OCI-LY7 (cell line): ENCODE data around the gene LRBA. TPM values are rescaled to one million over a fixed set of nuclear protein-coding genes. Genes with fewer than 3 reads are reported as not detected.

Source experiments
- BruUV-seq: library from RNA; stranded (reverse); fragments of 400-500 nt; replicated peaks from 2 replicates; lab custom pipeline; 2021; lab: Mats Ljungman, UMichigan
- CTCF ChIA-PET: fragments of 300-600 bp; sonication (Branson Sonifier 250); formaldehyde crosslinking; loops from one replicate; lab custom pipeline; 2022; ENCODE audit warnings: antibody characterized with exemption; ENCODE audit not compliant: unreplicated experiment; lab: Charles Lee
- POLR2A ChIA-PET: fragments of 300-600 bp; sonication (Branson Sonifier 250); formaldehyde crosslinking; loops from one replicate; lab custom pipeline; 2022; ENCODE audit warnings: antibody characterized with exemption; lab: Charles Lee
- DNase-seq: peaks from one replicate; pipeline ENCODE4 v3.0.0-alpha.2; 2015; ENCODE audit warnings: low spot score
- H2AFZ ChIP-seq: fragments of 200-600 bp; sonication (generic), shearing (Covaris generic); 2 replicates; pipeline ENCODE4 v1.6.1; 2014; ENCODE audit warnings: mild to moderate bottlenecking, antibody characterized with exemption, low read length, moderate library complexity
- H3K27ac ChIP-seq: fragments of 200-600 bp; sonication (generic); 2 replicates; pipeline ENCODE4 v1.5.1; 2014; ENCODE audit warnings: mixed run types, low read depth, mild to moderate bottlenecking, moderate library complexity, low read length, inconsistent platforms; ENCODE audit not compliant: poor library complexity, severe bottlenecking
- H3K36me3 ChIP-seq: fragments of 200-600 bp; sonication (generic); 2 replicates; pipeline ENCODE4 v1.6.1; 2014; ENCODE audit warnings: mild to moderate bottlenecking, antibody characterized with exemption, low read length, moderate library complexity, mixed read lengths; ENCODE audit not compliant: insufficient read depth
- H3K4me1 ChIP-seq: fragments of 200-600 bp; sonication (generic); 2 replicates; pipeline ENCODE4 v1.5.1; 2014; ENCODE audit warnings: mild to moderate bottlenecking, low read length; ENCODE audit not compliant: insufficient read depth, poor library complexity, severe bottlenecking
- H3K4me2 ChIP-seq: fragments of 200-600 bp; sonication (generic); 2 replicates; pipeline ENCODE4 v1.6.1; 2014; ENCODE audit warnings: mild to moderate bottlenecking, low read length
- H3K4me3 ChIP-seq: fragments of 200-600 bp; sonication (generic); 2 replicates; pipeline ENCODE4 v1.5.1; 2014; ENCODE audit warnings: mild to moderate bottlenecking, low read depth, low read length; ENCODE audit not compliant: poor library complexity, severe bottlenecking
- H3K79me2 ChIP-seq: fragments of 200-600 bp; sonication (generic); 2 replicates; pipeline ENCODE4 v1.6.1; 2016; ENCODE audit warnings: low read depth, mild to moderate bottlenecking, low read length, moderate library complexity, mixed read lengths; ENCODE audit not compliant: insufficient read depth
- H3K9me2 ChIP-seq: fragments of 200-600 bp; sonication (generic); 2 replicates; pipeline ENCODE4 v1.6.1; 2016; ENCODE audit warnings: mild to moderate bottlenecking, low read length, mixed read lengths; ENCODE audit not compliant: insufficient read depth
- H3K9me3 ChIP-seq: fragments of 200-600 bp; sonication (generic); 2 replicates; pipeline ENCODE4 v1.6.1; 2014; ENCODE audit warnings: mild to moderate bottlenecking, mixed run types, low read length, mixed read lengths
- H4K20me1 ChIP-seq: fragments of 200-600 bp; sonication (generic); 2 replicates; pipeline ENCODE4 v1.6.1; 2014; ENCODE audit warnings: mild to moderate bottlenecking, antibody characterized with exemption, low read length, moderate library complexity, mixed read lengths; ENCODE audit not compliant: insufficient read depth
- CTCF ChIP-seq: fragments of 200-600 bp; sonication (generic); conservative IDR thresholded peaks from 2 replicates; pipeline ENCODE4 v1.5.1; 2014; ENCODE audit warnings: mild to moderate bottlenecking, antibody characterized with exemption, low read length, moderate library complexity, mixed read lengths
- EZH2phosphoT487 ChIP-seq: fragments of 200-600 bp; sonication (generic); IDR thresholded peaks from 2 replicates; pipeline ENCODE4 v1.6.1; 2018; ENCODE audit warnings: low read depth, borderline replicate concordance, mild to moderate bottlenecking, mixed run types, antibody characterized with exemption, low read length, moderate library complexity, mixed read lengths
- intact Hi-C: fragments of 100-400 bp; cut with micrococcal nuclease; formaldehyde crosslinking; loops from one replicate; pipeline ENCODE4 v1.10.0; 2022; ENCODE audit not compliant: unreplicated experiment
- total RNA-seq, 2 experiments: library from RNA; depleted of rRNA in 1 of 2; stranded (reverse); fragments of >200 nt in 1 of 2; shearing (Covaris generic) in 1 of 2; gene quantifications; 2 replicates each; pipeline ENCODE4 v1.2.3, GENCODE V29; 2014 to 2022

Gene LRBA
- total RNA-seq, 2 experiments from 2014 or later: 60.4 to 66.7 TPM

GRCh38 chr4:150817804-150818528 is 197.1 kb downstream of the LRBA start:
- ChIA-PET POLR2A (interaction anchor here (0.6 to 3.2 kb wide), 4 partner anchors 9 to 426 kb away, joined by 3 to 11 read pairs (median 3); no protein-coding TSS in a partner anchor), CTCF (no interaction called here)
- Histone ChIP-seq H3K4me2 (no peak overlapping the region), H3K79me2 (no peaks in the 10 kb centered on the region), H3K9me2 (no peaks in the 10 kb centered on the region), H3K4me3 (no peak overlapping the region), H3K36me3 (peaks cover 15% of the 10 kb centered on the region), H3K4me1 (no peaks in the 10 kb centered on the region), H3K27ac (no peak overlapping the region), H4K20me1 (no peaks in the 10 kb centered on the region), H2AFZ (no peak overlapping the region), H3K9me3 (no peaks in the 10 kb centered on the region; the same call in 1 of the 2 replicates)
- no TSS peak for BruUV-seq
- no peak for TF ChIP-seq CTCF
- no peak for TF ChIP-seq EZH2phosphoT487
- DNase-seq: no peak
- intact Hi-C loops: no loop called here

- H3K4me1 ChIP-seq: no peaks in the 10 kb centered on the region
- TF ChIP-seq CTCF (no peak), EZH2phosphoT487 (no peak)
- DNase-seq: no peak
- H4K20me1 ChIP-seq: no peaks in the 10 kb centered on the region
- intact Hi-C loops: no loop called here
- peaks cover 15% of the 10 kb centered on the region for H3K36me3 ChIP-seq
- CTCF ChIA-PET: no interaction called here
- no peak overlapping the region for H3K4me3 ChIP-seq
- H3K9me3 ChIP-seq: no peaks in the 10 kb centered on the region; the same call in 1 of the 2 replicates
- no peak overlapping the region for H3K4me2 ChIP-seq
- no peaks in the 10 kb centered on the region for H3K79me2 ChIP-seq
- no peaks in the 10 kb centered on the region for H3K9me2 ChIP-seq
- BruUV-seq: no TSS peak
- no peak overlapping the region for H2AFZ ChIP-seq
- POLR2A ChIA-PET: interaction anchor here (0.6 to 3.2 kb wide), 3 partner anchors 8 to 491 kb away, joined by 3 to 11 read pairs (median 3); no protein-coding TSS in a partner anchor
- H3K27ac ChIP-seq: no peak overlapping the region
Measured at GRCh38 chr4:150817017-150817416, 198.1 kb downstream of the LRBA start.

GRCh38 chr4:150816491-150816890 is 198.6 kb downstream of the LRBA start:
- no peaks in the 10 kb centered on the region; the same call in 1 of the 2 replicates for H3K9me3 ChIP-seq
- DNase-seq: no peak
- H3K4me3 ChIP-seq: no peak overlapping the region
- TF ChIP-seq CTCF (no peak), EZH2phosphoT487 (no peak)
- ChIA-PET POLR2A (interaction anchor here (3.2 kb wide), 1 partner anchor 8 kb away, joined by 11 read pairs; no protein-coding TSS in a partner anchor), CTCF (no interaction called here)
- H2AFZ ChIP-seq: no peak overlapping the region
- no peak overlapping the region for H3K27ac ChIP-seq
- no peaks in the 10 kb centered on the region for H3K4me1 ChIP-seq
- H3K79me2 ChIP-seq: no peaks in the 10 kb centered on the region
- peaks cover 18% of the 10 kb centered on the region for H3K36me3 ChIP-seq
- H3K4me2 ChIP-seq: no peak overlapping the region
- no TSS peak for BruUV-seq
- intact Hi-C loops: no loop called here
- H4K20me1 ChIP-seq: no peaks in the 10 kb centered on the region
- no peaks in the 10 kb centered on the region for H3K9me2 ChIP-seq
